Uterus (tissue), 2 donors: Measurements from ENCODE around the gene TEX101.

Experiments
- POLR2A ChIP-seq, 2 donors: fragments of 450-650 bp; IDR thresholded peaks; one replicate each; pipeline ENCODE4 v1.6.1; 2016; ENCODE audit warnings: antibody characterized with exemption in 2 of 2, mild to moderate bottlenecking in 1 of 2, moderate library complexity in 1 of 2
- TF ChIP-seq, protein P1 (sequence below), 4 experiments: fragments of 200-600 bp in 2 of 4; fragments of 450-650 bp in 2 of 4; sonication (generic) in 2 of 4; IDR thresholded peaks; one replicate each; pipeline ENCODE4 v1.5.1; 2016 to 2019; ENCODE audit warnings: antibody characterized with exemption in 4 of 4, mild to moderate bottlenecking in 2 of 4, moderate library complexity in 1 of 4

DNA sequence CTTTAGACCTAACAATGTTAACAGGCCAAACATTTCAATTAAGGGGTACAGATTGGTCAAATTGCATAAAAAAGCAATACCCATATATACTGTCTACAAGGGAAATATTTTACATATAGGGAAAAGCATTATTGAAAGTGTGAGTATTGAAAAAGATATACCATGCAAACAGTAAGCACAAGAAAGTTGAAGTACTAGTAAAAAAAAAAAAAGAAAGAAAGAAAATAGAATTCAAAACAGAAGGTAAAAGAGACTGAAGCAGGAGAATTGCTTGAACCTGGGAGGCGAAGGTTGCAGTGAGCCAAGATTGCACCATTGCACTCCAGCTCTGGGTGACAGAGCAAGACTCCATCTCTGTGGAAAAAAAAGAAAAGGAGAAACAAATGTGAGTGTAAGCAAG lies 5.3 kb upstream of the TEX101 start:
- TF ChIP-seq, protein P1, sequence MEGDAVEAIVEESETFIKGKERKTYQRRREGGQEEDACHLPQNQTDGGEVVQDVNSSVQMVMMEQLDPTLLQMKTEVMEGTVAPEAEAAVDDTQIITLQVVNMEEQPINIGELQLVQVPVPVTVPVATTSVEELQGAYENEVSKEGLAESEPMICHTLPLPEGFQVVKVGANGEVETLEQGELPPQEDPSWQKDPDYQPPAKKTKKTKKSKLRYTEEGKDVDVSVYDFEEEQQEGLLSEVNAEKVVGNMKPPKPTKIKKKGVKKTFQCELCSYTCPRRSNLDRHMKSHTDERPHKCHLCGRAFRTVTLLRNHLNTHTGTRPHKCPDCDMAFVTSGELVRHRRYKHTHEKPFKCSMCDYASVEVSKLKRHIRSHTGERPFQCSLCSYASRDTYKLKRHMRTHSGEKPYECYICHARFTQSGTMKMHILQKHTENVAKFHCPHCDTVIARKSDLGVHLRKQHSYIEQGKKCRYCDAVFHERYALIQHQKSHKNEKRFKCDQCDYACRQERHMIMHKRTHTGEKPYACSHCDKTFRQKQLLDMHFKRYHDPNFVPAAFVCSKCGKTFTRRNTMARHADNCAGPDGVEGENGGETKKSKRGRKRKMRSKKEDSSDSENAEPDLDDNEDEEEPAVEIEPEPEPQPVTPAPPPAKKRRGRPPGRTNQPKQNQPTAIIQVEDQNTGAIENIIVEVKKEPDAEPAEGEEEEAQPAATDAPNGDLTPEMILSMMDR (IDR thresholded peaks at IDR 0.05): no peak
- TF ChIP-seq POLR2A (IDR thresholded peaks at IDR 0.05): no peak
